HTERT RPE-1 (cell line): ENCODE results near the gene LDLRAP1.
"Not testable (repeated sequence)": the region's sequence is repeated elsewhere in the genome, so short reads cannot be mapped to it uniquely, and the experiment has no call there.

ENCODE experiments used
- in situ Hi-C: fragments of 300-500 bp; cut with MboI; formaldehyde crosslinking; loops from 4 replicates; pipeline ENCODE4 v1.14.3; 2020; ENCODE audit warnings: low sequenced_read_pairs

Gene LDLRAP1, protein sequence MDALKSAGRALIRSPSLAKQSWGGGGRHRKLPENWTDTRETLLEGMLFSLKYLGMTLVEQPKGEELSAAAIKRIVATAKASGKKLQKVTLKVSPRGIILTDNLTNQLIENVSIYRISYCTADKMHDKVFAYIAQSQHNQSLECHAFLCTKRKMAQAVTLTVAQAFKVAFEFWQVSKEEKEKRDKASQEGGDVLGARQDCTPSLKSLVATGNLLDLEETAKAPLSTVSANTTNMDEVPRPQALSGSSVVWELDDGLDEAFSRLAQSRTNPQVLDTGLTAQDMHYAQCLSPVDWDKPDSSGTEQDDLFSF

DNA sequence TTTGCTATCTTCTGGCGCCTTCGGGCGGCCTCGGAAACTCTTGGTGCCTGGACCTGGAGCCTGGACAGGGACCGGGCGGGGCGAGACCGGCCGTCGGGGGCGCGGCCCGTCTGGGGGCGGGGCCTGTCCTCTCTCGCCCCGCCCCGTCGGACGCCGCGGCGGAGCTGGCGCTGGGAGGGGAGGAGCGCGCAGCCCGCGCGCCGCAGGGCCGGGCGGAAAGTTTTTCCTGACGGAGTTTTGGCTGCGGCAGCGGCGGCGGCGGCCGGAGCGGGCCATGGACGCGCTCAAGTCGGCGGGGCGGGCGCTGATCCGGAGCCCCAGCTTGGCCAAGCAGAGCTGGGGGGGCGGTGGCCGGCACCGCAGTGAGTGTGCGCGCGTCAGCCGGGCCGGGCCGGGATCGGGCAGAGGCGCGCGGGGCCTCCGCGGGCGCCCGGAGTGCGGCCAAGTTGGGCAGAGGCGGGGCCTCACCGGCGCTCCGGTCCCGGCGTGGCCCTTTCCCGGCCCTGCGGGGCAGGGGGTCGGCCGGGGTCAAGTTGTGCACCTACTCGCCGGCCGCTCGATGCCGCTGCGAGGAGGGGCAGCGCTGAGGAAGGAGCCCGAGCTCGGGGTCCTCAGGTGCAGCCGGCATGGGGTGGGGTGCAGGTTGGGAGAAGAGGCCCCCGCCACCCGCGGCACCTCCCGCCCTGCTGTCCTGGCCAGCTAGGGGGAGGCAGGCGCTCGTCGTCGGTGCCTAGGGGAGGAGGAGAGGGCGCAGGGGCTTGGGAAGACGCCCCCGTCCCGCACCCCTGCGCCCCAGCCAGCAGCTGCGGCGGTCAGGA, at the start of gene LDLRAP1:
LDLRAP1 (plus strand) TSS at position 182 of the 818 bp plus-strand sequence; CDS start at position 275, 93 bp downstream.
- in situ Hi-C loops, result no loop called here

DNA sequence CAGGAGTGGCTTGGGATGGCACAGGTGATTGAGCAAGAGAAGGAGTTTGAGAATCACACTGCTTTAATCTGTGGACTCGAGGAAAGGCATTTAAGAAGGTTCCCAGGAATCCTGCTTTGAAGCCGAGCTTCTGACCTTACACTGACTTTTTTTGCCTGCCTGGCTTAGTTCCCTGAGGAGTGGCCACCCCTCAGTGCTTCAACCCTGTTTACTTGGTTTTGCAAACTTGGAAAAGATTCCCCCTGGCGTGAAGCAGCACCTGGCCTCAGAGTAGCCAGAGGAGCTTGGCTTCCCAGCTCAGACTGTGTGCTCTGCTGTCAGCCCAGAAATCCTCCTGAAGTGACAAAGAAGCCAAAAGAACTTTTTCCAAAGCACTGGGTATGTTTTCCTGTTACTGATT, 48.5 kb upstream of the LDLRAP1 start:
- in situ Hi-C loops, result no loop called here

DNA sequence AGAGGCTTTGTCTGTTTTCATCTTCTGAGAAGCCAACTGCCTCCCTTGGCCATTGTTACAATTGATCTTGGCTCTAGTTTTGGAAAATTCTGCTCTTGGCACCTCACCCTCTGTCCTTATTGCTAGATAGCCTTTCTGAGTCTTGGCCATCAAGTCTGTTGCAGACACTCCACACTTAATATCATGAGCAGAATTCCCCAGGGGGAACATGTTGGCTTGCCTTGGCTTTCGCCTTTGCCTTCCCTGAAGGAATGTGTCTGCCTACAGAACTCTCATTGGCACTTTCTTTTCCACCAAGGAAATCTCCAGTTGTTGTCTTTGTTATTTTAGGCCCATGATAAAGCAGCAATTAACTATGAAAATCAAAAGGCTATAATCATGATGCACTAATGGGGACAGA, 42.7 kb upstream of the LDLRAP1 start:
- in situ Hi-C loops, result no loop called here

- in situ Hi-C loops, result no loop called here
These were observed 42.0 kb upstream of the LDLRAP1 start for GRCh38 chr1:25501235-25502058.

DNA sequence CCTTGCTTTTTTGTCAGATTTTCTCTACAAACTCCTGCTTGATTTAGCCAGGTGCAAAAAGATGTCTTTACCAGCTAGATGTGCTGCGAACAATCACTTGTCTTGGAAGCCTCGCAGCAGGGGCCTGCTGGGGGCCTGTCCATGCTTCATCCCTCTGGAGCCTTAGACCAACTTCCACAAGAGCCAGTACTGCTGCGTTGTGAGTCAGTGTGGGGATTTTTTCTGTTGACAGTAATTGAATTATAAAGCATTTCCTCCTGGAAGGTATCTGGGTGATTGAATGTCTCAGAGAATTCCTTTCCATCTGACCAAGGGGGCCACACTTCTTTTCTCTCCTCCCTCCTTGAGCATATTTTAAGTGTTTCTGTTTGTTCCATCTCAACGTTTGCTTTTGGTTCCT, 40.4 kb upstream of the LDLRAP1 start:
- in situ Hi-C loops, result no loop called here

DNA sequence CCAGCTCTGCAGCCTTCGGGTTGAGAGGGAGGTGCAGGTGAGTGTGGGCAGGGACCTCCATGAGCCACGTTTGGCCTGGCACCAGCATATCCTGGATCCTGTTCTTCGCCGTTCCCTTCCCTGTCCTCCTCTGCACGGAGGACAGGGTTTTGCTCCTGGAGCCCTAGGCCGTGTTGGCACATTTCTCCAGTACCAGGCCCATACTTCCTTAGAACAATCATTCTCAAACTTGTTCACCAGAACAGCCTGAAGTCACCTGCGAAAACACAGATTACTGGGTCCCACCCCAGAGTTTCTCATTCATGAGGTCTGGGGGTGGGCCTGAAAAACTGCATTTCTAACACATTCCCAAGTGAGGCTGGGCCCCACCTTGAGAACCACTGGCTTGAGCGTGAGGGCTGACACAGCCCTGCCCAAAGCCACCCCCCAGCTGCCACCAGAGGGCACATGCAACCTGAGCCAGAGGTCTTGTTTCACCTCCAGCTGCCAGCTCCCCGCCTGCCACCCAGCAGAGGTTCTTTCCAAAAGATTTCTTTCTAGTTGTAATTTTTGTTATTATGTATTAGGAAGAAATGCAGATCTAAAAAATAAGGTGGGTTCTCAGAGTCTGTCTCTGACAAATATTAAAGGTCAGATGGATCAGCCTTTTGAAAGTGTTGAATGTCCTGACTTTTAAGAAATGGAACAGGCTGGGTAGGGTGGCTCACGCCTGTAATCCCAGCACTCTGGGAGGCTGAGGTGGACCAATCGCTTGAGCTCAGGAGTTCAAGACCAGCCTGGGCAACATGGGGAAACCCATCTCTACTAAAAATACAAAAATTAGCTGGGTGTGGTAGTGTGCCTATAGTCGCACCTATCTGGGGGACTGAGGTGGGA, 39.6 kb upstream of the LDLRAP1 start:
- in situ Hi-C loops, result no loop called here

- in situ Hi-C loops, result no loop called here
These were observed 38.5 kb upstream of the LDLRAP1 start for GRCh38 chr1:25504706-25505595.

DNA sequence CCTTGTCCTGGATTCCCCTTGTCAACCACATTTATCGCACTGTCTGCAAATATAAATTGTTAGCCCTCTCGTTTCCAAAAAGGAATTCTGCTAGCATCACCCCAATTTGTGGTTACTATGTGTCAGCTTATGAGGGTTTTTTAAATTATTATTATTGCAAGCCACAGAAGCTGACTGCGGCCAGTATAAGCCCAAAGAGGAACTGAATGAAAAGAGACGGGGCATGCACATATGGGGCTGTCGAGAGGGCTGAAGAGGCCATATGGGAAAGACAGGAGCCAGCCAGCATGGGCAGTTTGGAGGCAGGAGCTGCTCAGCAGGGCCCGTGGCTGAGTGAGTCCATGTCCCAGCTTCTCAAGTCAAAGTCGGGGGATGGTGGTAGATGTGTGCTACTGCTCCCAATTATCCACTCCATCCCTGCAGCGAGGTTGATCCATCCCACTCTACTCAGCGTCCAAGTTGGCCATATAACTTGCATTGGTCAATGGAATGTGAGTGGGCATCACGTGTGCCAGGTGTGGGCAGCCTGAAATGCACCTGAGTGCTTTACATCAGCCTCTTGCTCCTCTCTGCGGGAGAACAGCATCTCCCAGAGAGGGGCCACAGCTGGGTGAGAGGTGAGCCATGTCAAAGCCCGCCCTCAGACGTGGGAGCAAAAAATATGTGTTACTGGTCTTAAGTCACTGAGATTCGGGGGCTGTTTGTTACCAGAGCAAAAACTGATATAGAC, 37.6 kb upstream of the LDLRAP1 start:
- in situ Hi-C loops, result no loop called here

- in situ Hi-C loops, result not testable (repeated sequence)
These were observed 36.6 kb upstream of the LDLRAP1 start for GRCh38 chr1:25506566-25507463.

DNA sequence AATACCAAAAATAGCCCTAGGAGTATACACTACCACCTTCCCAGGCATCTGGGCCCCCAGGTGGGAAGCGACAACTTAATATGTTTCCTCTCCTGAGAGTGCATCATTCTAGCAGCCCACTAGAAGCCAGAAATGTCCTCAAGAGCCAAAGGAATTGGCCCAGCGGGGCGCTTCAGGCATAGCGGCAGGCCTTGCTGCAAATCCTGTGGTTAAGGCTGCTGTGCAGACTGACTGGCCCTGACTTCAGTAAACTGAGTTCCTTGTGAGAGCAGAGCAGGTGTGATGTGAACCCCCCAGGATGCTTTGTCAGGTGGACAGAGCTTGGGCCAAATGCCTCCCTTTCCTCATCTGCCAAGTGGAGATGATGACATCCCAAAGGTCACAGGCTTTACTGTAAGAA, 29.7 kb upstream of the LDLRAP1 start:
- in situ Hi-C loops, result no loop called here

DNA sequence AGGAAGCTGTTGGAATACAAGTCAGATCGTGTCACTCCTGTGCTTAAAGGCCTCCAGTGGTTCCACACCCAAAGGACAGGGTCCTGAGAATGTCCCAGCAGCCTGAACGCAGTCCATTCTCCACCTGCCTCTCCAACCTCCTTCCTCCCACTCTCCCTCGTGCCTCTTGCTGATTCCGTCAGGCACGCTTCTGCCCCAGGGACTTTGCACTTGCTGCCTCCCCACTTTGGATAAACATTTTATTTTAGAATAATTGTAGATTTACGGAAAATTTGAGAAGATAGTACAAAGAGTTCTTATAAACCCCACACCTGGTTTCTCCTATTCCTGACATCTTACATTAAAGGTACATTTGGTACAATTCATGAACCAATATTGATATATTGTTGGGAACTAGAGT, 28.4 kb upstream of the LDLRAP1 start:
- in situ Hi-C loops, result no loop called here

GRCh38 chr1:25516686-25517085, 26.7 kb upstream of the LDLRAP1 start:
- in situ Hi-C loops, result no loop called here

- in situ Hi-C loops, result no loop called here
These were observed 25.7 kb upstream of the LDLRAP1 start for GRCh38 chr1:25517476-25518394.

DNA sequence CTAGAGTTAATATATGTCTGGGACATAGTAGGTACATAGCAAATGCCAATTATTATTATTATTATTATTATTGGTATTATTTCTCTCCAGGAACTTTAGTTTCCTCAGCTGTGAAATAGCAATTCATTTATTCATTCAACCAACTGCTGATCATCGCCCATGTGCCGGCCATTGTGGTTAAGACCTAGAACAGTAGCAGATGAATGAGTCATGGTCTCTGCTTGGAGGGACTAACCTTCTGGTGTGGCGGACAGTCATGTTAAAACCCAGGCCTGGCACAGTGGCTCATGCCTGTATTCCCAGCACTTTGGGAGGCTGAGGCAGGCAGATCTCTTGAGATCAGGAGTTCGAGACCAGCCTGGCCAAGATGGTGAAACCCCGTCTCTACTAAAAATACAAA, 23.8 kb upstream of the LDLRAP1 start:
- in situ Hi-C loops, result no loop called here

- in situ Hi-C loops, result no loop called here
These were observed 22.9 kb upstream of the LDLRAP1 start for GRCh38 chr1:25520446-25521061.

DNA sequence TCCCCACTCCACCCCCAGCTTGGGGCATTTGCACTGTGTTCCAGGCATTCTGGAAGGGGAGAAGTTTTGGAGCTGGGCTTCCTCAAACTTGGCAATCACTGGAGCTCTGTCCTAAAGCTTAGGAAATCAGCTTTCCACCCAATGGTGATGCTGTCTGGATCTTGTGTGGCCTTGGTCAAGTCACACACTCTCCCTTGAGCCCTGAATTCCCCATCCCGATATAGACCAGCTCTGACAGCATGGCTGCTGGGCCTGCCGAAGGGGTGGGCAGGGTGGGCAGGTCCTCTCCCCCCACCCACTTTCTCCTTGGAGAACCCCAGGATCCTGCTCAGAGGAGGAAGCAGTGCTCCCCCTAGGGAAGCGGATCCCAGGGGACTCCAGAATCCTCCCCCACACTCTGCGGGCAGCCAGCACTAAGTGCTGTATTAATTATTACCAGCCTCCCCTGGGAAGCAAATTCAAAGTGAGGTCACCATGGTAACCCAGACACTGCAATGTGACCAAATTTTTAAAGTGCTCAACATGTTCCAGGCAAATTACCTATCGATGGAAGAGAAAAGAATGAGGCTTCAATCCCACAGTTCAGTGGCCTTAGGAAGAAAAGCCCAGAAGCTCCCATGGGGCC, 21.3 kb upstream of the LDLRAP1 start:
- in situ Hi-C loops, result no loop called here
